Measurements from ENCODE around the gene OR1F1.
"Not testable (repeated sequence)": the region's sequence is repeated elsewhere in the genome, so short reads cannot be mapped to it uniquely, and the experiment has no call there.

OR1F1 gene

GRCh38 chr16:3193221-3194212 lies 5.5 kb downstream of the OR1F1 start:
- DNase-seq: no peak
- Mint-ChIP-seq H3K27ac (no peak overlapping the region), H3K27me3 (peaks cover 82% of the 10 kb centered on the region), H3K4me1 (ENCODE audit: low read depth) (peaks cover 31% of the 10 kb centered on the region), H3K4me3 (no peak overlapping the region), H3K9me3 (no peaks in the 10 kb centered on the region), H3K36me3 (ENCODE audit: low read depth) (peaks cover 3% of the 10 kb centered on the region)

GRCh38 chr16:3194792-3195191 lies 6.8 kb downstream of the OR1F1 start:
- Mint-ChIP-seq H3K4me1 (ENCODE audit: low read depth) (peaks cover 19% of the 10 kb centered on the region), H3K27ac (no peak overlapping the region), H3K4me3 (no peak overlapping the region), H3K9me3 (no peaks in the 10 kb centered on the region), H3K27me3 (peaks cover 70% of the 10 kb centered on the region), H3K36me3 (ENCODE audit: low read depth) (peaks cover 3% of the 10 kb centered on the region)
- DNase-seq: no peak

DNA sequence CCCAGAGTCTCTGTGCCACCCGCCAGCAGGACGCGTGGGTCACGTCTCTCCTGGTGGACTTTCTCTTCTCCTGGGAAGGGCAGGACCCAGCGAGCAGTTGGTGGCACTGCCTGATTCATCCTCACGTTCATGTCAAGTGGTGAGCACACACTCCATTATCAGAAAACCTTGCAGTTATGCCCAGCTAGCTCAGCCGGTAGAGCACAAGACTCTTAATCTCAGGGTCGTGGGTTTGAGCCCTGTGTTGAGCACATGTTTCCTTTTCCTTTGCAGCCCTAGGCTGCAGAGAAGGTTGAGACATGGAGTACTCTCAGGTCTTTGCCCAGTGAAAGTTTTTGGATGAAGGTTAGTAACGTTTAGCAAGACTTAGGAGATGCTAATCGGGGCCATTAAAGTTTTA lies 8.0 kb downstream of the OR1F1 start:
- no peak for DNase-seq
- peaks cover 10% of the 10 kb centered on the region for H3K4me1 Mint-ChIP-seq (ENCODE audit: low read depth)
- H3K9me3 Mint-ChIP-seq: no peaks in the 10 kb centered on the region
- H3K4me3 Mint-ChIP-seq: no peak overlapping the region
- peaks cover under 1% of the 10 kb centered on the region for H3K36me3 Mint-ChIP-seq (ENCODE audit: low read depth)
- H3K27me3 Mint-ChIP-seq: peaks cover 60% of the 10 kb centered on the region
- peak overlapping the region; percentile 22 for H3K27ac Mint-ChIP-seq

DNA sequence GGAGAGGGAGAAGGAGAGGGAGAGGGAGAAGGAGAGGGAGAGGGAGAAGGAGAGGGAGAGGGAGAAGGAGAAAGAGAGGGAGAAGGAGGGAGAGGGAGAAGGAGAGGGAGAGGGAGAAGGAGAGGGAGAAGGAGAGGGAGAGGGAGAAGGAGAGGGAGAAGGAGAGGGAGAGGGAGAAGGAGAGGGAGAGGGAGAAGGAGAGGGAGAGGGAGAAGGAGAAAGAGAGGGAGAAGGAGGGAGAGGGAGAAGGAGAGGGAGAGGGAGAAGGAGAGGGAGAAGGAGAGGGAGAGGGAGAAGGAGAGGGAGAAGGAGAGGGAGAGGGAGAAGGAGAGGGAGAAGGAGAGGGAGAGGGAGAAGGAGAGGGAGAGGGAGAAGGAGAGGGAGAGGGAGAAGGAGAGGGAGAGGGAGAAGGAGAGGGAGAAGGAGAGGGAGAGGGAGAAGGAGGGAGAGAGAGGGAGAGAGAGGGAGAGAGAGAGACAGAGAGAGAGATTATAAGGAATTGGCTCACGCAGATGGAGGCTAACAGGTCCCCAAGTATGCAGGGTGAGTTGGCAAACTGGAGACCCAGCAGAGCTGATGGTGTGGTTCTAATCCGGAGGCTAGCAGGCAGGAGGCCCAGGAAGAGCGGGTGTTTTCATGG lies 9.8 kb downstream of the OR1F1 start:
- H3K27me3 Mint-ChIP-seq: peaks cover 45% of the 10 kb centered on the region
- not testable (repeated sequence) for H3K27ac Mint-ChIP-seq; H3K36me3 Mint-ChIP-seq (ENCODE audit: low read depth); H3K4me1 Mint-ChIP-seq (ENCODE audit: low read depth); DNase-seq; H3K4me3 Mint-ChIP-seq; H3K9me3 Mint-ChIP-seq

- Mint-ChIP-seq H3K36me3 (ENCODE audit: low read depth) (no peaks in the 10 kb centered on the region), H3K27ac (no peak overlapping the region), H3K4me1 (ENCODE audit: low read depth) (no peaks in the 10 kb centered on the region), H3K9me3 (no peaks in the 10 kb centered on the region), H3K4me3 (no peak overlapping the region), H3K27me3 (peaks cover 38% of the 10 kb centered on the region)
- no peak for DNase-seq
These were observed 10.5 kb downstream of the OR1F1 start for GRCh38 chr16:3198334-3199072.

DNA sequence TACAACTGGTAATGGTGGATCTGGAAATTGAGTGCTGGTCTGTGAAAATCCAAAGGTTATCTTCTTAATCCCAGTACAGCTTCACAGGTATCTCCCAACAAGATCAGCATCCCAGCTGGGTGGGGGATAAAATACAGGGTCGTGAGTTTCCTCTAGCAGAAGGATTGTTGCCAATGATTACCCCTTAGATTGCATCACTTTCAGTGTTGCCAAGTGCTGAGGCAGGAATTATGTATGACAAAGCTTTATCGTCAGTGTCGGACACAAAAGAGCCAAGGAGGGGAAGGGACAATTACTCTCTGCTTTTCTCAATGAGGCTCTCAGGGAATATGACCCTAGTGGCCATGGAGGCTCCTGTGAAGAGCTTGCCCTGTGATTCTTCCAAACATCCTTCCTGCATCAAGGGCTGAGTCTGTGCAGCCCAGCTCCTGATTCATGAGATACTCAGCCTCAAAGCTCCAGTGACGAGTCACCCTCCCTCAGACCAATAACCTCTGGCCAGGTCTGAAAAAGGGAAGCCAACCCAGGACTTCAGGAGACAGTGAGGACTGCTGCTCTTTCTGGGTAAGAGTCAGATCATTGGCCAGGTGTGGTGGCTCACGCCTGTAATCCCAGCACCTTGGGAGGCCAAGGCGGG lies 15.0 kb downstream of the OR1F1 start:
- Mint-ChIP-seq H3K27ac (no peak overlapping the region), H3K4me1 (ENCODE audit: low read depth) (no peaks in the 10 kb centered on the region), H3K4me3 (no peak overlapping the region), H3K27me3 (peaks cover 17% of the 10 kb centered on the region), H3K36me3 (ENCODE audit: low read depth) (no peaks in the 10 kb centered on the region), H3K9me3 (peaks cover 17% of the 10 kb centered on the region)
- no peak for DNase-seq

DNA sequence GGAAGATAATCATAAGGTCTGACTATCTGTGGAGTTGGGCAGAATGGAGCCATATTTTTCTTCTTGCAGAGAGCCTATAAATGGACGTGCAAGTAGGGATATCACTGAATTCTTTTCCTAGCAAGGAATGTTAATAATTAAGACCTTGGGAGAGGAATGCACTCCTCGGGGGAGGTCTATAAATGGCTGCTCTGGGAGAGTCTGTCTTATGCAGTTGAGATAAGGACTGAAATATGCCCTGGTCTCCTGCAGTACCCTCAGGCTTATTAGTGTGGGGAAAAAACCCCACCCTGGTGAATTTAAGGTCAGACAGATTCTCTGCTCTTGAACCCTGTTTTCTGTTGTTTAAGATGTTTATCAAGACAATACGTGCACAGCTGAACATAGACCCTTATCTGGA lies 17.9 kb downstream of the OR1F1 start:
- peaks cover 11% of the 10 kb centered on the region for H3K27me3 Mint-ChIP-seq
- H3K36me3 Mint-ChIP-seq (ENCODE audit: low read depth); H3K4me1 Mint-ChIP-seq (ENCODE audit: low read depth); H3K4me3 Mint-ChIP-seq; H3K27ac Mint-ChIP-seq; DNase-seq: not testable (repeated sequence)
- peaks cover 19% of the 10 kb centered on the region for H3K9me3 Mint-ChIP-seq

DNA sequence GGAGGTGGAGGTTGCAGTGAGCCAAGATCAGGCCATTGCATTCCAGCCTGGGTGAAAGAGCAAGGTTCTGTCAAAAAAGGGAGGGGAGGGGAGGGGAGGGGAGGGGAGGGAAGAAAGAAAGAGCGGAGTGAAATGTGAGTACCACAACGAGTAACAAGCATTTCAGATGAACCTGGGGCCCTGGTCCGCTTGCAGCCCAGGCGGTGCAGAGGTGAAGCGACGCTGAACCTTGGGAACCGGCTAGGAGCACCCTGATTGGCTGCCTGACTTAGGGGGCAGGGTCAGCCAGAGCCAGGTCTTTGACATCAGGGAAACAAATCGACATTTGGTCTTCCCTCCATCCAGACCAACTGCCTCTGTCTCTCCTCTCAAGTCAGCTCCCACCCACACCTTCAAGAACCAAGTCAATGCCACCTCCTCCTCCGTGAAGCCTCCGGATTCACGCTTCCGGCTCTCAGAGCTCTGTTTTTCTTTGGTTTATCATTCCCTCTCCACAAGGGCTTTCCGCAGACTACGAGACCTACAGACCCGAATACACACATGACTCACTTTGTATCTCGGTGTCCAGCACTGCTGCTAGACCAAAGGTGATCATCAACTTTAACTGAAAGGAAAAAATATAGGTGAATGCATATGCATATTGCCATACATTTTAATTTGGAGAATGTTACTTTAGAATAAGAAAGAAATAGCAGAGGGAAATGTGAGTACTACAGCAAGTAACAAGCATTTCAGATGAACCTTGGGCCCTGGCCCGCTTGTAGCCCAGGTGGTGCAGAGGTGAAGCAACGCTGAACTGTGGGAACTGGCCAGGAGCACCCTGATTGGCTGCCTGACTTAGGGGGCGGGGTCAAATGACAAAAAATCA lies 19.3 kb downstream of the OR1F1 start:
- Mint-ChIP-seq H3K27me3 (peaks cover 9% of the 10 kb centered on the region), H3K4me3 (no peak overlapping the region), H3K36me3 (ENCODE audit: low read depth) (no peaks in the 10 kb centered on the region), H3K4me1 (ENCODE audit: low read depth) (peaks cover 6% of the 10 kb centered on the region), H3K9me3 (peaks cover 19% of the 10 kb centered on the region), H3K27ac (no peak overlapping the region)
- DNase-seq: no peak

DNA sequence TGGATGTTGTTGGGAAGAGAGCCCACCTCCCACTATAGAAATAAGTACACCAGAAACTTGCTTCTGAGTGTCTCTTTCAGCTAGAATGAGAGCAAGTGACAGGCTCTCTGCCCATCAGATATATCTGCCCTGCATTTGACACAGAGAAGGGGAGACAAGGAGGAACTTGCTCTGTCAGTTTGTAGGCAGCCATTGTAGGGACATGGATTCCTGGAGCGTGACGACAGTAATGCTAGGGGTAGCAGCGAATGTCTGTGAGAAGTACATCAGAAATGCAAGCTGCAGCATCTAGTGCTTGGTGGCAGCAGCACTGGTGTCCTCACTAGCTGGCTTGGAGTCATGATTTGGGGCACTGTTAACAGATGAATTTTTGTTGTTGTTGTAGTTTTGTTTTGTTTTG lies 24.0 kb downstream of the OR1F1 start:
- no peak for DNase-seq
- Mint-ChIP-seq H3K27me3 (no peaks in the 10 kb centered on the region), H3K27ac (no peak overlapping the region), H3K9me3 (peaks cover 25% of the 10 kb centered on the region), H3K36me3 (ENCODE audit: low read depth) (peaks cover 20% of the 10 kb centered on the region), H3K4me1 (ENCODE audit: low read depth) (peaks cover 36% of the 10 kb centered on the region), H3K4me3 (no peak overlapping the region)

GRCh38 chr16:3212567-3212966 lies 24.6 kb downstream of the OR1F1 start:
- Mint-ChIP-seq H3K36me3 (ENCODE audit: low read depth) (peaks cover 23% of the 10 kb centered on the region), H3K9me3 (peaks cover 24% of the 10 kb centered on the region), H3K27me3 (no peaks in the 10 kb centered on the region), H3K4me3 (no peak overlapping the region), H3K27ac (no peak overlapping the region), H3K4me1 (ENCODE audit: low read depth) (peaks cover 37% of the 10 kb centered on the region)
- DNase-seq: no peak

DNA sequence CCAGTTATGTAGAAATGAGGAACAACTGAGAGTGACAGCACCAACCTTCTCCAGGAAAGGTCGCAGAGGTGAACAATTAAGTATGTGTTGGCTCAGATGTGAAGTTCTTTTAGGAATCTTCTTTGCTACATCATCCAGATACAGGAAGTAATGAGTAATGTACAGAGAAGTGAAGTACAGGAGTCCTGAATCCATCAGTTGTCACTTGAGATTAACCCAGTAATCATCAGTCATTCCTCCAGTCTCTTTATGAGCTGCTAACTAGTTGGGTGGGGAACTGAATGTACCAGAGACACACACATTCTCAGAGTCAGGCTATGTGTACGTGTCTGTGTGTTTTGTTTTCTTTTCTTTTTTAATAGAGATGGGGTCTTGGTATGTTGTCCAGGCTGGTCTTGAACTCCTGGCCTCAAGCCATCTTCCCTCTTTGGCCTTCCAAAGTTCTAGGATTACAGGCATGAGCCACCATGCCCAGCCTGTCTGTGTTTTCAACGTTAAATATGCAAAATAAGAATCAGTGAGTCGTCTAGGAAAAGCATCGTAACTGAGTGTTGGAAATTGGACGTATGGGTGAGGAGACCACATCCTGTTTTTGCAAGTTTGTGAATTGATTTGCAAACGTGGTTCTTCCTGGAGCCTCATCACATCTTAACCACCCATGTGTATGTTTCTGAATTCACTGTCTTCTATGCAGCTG lies 27.0 kb downstream of the OR1F1 start:
- H3K27ac Mint-ChIP-seq: peak overlapping the region; percentile 93
- H3K36me3 Mint-ChIP-seq (ENCODE audit: low read depth): peaks cover 28% of the 10 kb centered on the region
- peaks cover 40% of the 10 kb centered on the region for H3K4me1 Mint-ChIP-seq (ENCODE audit: low read depth)
- no peak for DNase-seq
- H3K27me3 Mint-ChIP-seq: no peaks in the 10 kb centered on the region
- peak overlapping the region; percentile 32 for H3K4me3 Mint-ChIP-seq
- peaks cover 31% of the 10 kb centered on the region for H3K9me3 Mint-ChIP-seq

DNA sequence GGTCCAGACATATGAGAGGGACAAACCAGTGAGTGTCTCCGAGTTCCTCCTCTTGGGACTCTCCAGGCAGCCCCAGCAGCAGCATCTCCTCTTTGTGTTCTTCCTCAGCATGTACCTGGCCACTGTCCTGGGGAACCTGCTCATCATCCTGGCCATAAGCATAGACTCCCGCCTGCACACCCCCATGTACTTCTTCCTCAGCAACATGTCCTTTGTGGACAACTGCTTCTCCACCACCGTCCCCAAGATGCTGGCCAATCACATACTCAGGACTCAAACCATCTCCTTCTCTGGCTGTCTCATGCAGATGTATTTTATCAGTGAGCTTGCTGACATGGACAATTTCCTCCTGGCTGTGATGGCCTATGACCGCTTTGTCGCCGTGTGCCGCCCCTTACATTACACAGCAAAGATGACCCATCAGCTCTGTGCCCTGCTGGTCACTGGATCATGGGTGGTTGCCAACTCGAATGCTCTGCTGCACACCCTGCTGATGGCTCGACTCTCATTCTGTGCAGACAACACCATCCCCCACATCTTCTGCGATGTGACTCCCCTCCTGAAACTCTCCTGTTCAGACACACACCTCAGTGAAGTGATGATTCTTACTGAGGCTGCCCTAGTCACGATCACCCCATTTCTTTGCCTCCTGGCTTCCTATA lies 27.7 kb downstream of the OR1F1 start:
- Mint-ChIP-seq H3K9me3 (peaks cover 30% of the 10 kb centered on the region), H3K27ac (peak overlapping the region; percentile 93), H3K36me3 (ENCODE audit: low read depth) (peaks cover 28% of the 10 kb centered on the region), H3K27me3 (no peaks in the 10 kb centered on the region), H3K4me1 (ENCODE audit: low read depth) (peaks cover 35% of the 10 kb centered on the region), H3K4me3 (peak overlapping the region; percentile 32)
- DNase-seq: peak; percentile 56

DNA sequence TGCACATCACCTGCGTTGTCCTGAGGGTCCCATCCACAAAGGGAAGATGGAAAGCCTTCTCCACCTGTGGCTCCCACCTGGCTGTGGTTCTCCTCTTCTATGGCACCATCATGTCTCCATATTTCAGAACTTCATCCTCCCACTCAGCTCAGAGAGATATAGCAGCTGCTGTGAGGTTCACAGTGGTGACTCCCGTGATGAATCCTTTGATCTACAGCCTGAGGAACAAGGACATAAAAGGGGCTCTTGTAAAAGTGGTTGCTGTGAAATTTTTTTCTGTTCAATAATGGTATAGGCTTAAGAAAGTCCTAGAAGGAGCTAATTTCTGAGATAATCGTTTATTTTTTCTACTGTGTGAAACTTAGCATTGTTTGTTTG lies 28.2 kb downstream of the OR1F1 start:
- H3K4me3 Mint-ChIP-seq: peak overlapping the region; percentile 13
- H3K27ac Mint-ChIP-seq: peak overlapping the region; percentile 93
- H3K27me3 Mint-ChIP-seq: no peaks in the 10 kb centered on the region
- peaks cover 34% of the 10 kb centered on the region for H3K4me1 Mint-ChIP-seq (ENCODE audit: low read depth)
- no peak for DNase-seq
- peaks cover 31% of the 10 kb centered on the region for H3K36me3 Mint-ChIP-seq (ENCODE audit: low read depth)
- peaks cover 30% of the 10 kb centered on the region for H3K9me3 Mint-ChIP-seq
